A549 (cell line): Measurements from ENCODE around the gene PVALEF.

Experiments used
- CBX8 ChIP-seq: fragments of 200-600 bp; sonication (generic); IDR thresholded peaks from 2 replicates; pipeline ENCODE4 v1.6.1; 2016
- CHD2 ChIP-seq: fragments of 150-350 bp; IDR thresholded peaks from 2 replicates; pipeline ENCODE4 v1.6.1; 2014; ENCODE audit warnings: low read length; ENCODE audit not compliant: partially characterized antibody
- HOXB5 ChIP-seq: fragments of 250-450 bp; sonication (Bioruptor Pico); IDR thresholded peaks from 2 replicates; pipeline ENCODE4 v1.5.0; 2020; ENCODE audit warnings: mild to moderate bottlenecking, moderate library complexity
- KDM1A ChIP-seq: fragments of 200-600 bp; sonication (generic); IDR thresholded peaks from 2 replicates; pipeline ENCODE4 v1.6.1; 2016; ENCODE audit warnings: low read depth, mild to moderate bottlenecking
- MAX ChIP-seq: IDR thresholded peaks from 2 replicates; pipeline ENCODE4 v1.6.1; 2012
- RCOR1 ChIP-seq: fragments of 150-350 bp; IDR thresholded peaks from 2 replicates; pipeline ENCODE4 v1.6.1; 2014; ENCODE audit warnings: antibody characterized with exemption, low read length, low read depth
- RFX5 ChIP-seq: fragments of 450-650 bp; IDR thresholded peaks from 2 replicates; pipeline ENCODE4 v1.7.1; 2014; ENCODE audit warnings: antibody characterized with exemption, mild to moderate bottlenecking, moderate library complexity
- SREBF2 ChIP-seq: fragments of 450-650 bp; IDR thresholded peaks from 2 replicates; pipeline ENCODE4 v1.6.1; 2014; ENCODE audit warnings: mild to moderate bottlenecking, moderate library complexity
- TF ChIP-seq, protein P1 (sequence below): fragments of >200 bp; sonication (Bioruptor Twin); formaldehyde crosslinking; IDR thresholded peaks from 3 replicates; pipeline ENCODE4 v1.5.1; 2016

DNA sequence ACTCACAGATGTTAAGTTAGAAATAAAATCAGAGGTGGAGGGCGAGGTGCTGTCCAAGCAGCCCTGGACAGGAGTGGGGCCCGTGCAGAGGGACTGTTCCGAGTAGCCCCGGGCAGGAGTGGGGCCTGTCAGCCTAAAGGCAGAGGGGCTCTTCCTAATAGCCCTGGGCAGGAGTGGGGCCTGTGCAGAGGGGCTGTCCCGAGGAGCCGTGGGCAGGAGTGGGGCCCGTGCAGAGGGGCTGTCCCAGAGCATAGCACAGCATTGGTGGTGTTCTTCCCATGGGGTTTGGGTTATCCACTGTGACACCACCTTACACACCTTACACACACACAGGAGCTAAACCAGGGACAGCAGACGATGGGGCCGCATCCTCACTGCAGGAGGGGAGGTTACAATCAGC is 47.1 kb downstream of the PVALEF start:
- TF ChIP-seq KDM1A (no peak), SREBF2 (no peak), CBX8 (no peak), RFX5 (no peak), CHD2 (no peak), HOXB5 (CRISPR knock-in tag) (no peak), RCOR1 (no peak), MAX (no peak)
- TF ChIP-seq, protein P1, sequence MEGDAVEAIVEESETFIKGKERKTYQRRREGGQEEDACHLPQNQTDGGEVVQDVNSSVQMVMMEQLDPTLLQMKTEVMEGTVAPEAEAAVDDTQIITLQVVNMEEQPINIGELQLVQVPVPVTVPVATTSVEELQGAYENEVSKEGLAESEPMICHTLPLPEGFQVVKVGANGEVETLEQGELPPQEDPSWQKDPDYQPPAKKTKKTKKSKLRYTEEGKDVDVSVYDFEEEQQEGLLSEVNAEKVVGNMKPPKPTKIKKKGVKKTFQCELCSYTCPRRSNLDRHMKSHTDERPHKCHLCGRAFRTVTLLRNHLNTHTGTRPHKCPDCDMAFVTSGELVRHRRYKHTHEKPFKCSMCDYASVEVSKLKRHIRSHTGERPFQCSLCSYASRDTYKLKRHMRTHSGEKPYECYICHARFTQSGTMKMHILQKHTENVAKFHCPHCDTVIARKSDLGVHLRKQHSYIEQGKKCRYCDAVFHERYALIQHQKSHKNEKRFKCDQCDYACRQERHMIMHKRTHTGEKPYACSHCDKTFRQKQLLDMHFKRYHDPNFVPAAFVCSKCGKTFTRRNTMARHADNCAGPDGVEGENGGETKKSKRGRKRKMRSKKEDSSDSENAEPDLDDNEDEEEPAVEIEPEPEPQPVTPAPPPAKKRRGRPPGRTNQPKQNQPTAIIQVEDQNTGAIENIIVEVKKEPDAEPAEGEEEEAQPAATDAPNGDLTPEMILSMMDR = no peak
